Measurements from ENCODE around the gene OSBPL1A.

DNA sequence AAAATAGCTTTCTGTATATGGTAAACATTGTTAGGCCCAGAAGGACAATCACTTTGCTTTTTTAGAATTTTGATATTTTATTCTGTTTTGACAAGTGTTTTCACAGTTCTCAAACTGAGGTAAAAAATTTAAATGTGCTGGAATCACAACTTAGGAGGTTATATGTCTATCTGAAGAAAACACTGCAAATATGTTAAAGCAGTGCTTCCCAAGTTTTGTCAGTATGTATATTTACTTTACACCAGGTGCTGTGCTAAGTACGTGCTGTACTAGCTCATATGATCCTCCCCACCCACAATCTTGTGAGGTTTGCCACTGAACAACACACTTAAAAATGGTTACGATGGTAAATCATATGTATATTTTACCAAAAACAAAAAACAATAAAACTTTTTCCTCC lies 134.6 kb downstream of the OSBPL1A start:
- TF ChIP-seq, protein P1, sequence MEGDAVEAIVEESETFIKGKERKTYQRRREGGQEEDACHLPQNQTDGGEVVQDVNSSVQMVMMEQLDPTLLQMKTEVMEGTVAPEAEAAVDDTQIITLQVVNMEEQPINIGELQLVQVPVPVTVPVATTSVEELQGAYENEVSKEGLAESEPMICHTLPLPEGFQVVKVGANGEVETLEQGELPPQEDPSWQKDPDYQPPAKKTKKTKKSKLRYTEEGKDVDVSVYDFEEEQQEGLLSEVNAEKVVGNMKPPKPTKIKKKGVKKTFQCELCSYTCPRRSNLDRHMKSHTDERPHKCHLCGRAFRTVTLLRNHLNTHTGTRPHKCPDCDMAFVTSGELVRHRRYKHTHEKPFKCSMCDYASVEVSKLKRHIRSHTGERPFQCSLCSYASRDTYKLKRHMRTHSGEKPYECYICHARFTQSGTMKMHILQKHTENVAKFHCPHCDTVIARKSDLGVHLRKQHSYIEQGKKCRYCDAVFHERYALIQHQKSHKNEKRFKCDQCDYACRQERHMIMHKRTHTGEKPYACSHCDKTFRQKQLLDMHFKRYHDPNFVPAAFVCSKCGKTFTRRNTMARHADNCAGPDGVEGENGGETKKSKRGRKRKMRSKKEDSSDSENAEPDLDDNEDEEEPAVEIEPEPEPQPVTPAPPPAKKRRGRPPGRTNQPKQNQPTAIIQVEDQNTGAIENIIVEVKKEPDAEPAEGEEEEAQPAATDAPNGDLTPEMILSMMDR (IDR thresholded peaks at IDR 0.05): no peak
- TF ChIP-seq POLR2AphosphoS5 (IDR thresholded peaks at IDR 0.05) (no peak), POLR2A (IDR thresholded peaks at IDR 0.05) (no peak), EP300 (IDR thresholded peaks at IDR 0.05) (no peak)

Data from suprapubic skin (tissue), 4 donors.